Pancreas (tissue), 10 donors: Measurements from ENCODE around the gene KATNAL2. TPM values are rescaled to one million over a fixed set of nuclear protein-coding genes. Genes with fewer than 3 reads are reported as not detected.

Experiments used
- ATAC-seq, 4 donors: fragments of 200-7000 bp; cut with Tn5 transposase; one replicate each; pipeline versions ENCODE4 v1.8.0 to v1.9.1; 2020; ENCODE audit warnings: mild to moderate bottlenecking in 4 of 4, moderate library complexity in 4 of 4
- DNase-seq, 6 donors: peaks; one replicate each; pipeline ENCODE4 v3.0.0-alpha.2; 2020
- FAIRE-seq: peaks from 2 replicates; lab custom pipeline; 2012; peaks lifted over from hg19 to GRCh38; lab: Jason Lieb, UNC
- H3K27ac ChIP-seq, 4 donors: fragments of 200-600 bp; sonication (generic); 1 replicate in 3 of 4; 2 replicates in 1 of 4; pipeline versions ENCODE4 v1.5.0 to v1.8.0; 2020
- H3K27me3 ChIP-seq, 4 donors: fragments of 200-600 bp; one replicate each; pipeline ENCODE4 v1.8.0; 2021
- H3K36me3 ChIP-seq, 3 donors: fragments of 200-600 bp; sonication (generic) in 1 of 3; one replicate each; pipeline versions ENCODE4 v1.5.0 to v1.8.0; 2020 to 2021
- H3K4me1 ChIP-seq, 3 donors: fragments of 200-600 bp; one replicate each; pipeline ENCODE4 v1.8.0; 2021
- H3K4me3 ChIP-seq, 4 donors: fragments of 200-600 bp; sonication (generic) in 2 of 4; one replicate each; pipeline versions ENCODE4 v1.5.0 to v1.8.0; 2020 to 2021
- H3K9me3 ChIP-seq, 4 donors: fragments of 200-600 bp; one replicate each; pipeline ENCODE4 v1.8.0; 2021
- CTCF ChIP-seq, 4 donors: fragments of 200-600 bp; sonication (generic) in 3 of 4; IDR thresholded peaks; one replicate each; pipeline versions ENCODE4 v1.5.0 to v1.8.0; 2021; ENCODE audit warnings: antibody characterized with exemption in 4 of 4
- WGBS, 2 donors: extraction: QIAGEN DNeasy Blood & Tissue Kit; methylation state at CpG; one replicate each; pipeline ENCODE4 v1.1.7; 2013; 5-methylcytosine and 5-hydroxymethylcytosine counted together
- intact Hi-C, 3 donors: fragments of 100-400 bp; cut with DNase I; formaldehyde crosslinking; loops; one replicate each; pipeline versions ENCODE4 v1.11.1 to v1.14.2; 2022
- polyA plus RNA-seq, 2 donors: library from polyadenylated mRNA; stranded (reverse); fragments of 200-250 nt; gene quantifications; one replicate each; pipeline ENCODE4 v1.2.3, GENCODE V29; 2013
- total RNA-seq, 6 donors: library from RNA; stranded (reverse); fragmentation: NEBNext Ultra II Directional in 4 of 6; extraction: Animal tissue kit (Norgen Biotek cat#: 25700) in 4 of 6; gene quantifications; one replicate each; pipeline versions ENCODE4 v1.2.1 to v1.2.4, GENCODE V29; 2021 to 2023
- donor health status: healthy with polysubstance abuse.
- donor health status: DM: no; HTN: no; CAD: no; lungs with moderate emphysema.
- donor health status: DM: no; HTN: no; CAD: no.
- donor health status: control.
- donor health status: control.
- donor health status: Bipolar disorder and iron deficiency.
- donor health status: DM: yes; HTN: yes; CAD: no.
- donor health status: DM: no; HTN: no; CAD: no.
- donor health status: DM: no; HTN: no; CAD: no.
- donor health status: DM: yes; HTN: yes; CAD: no.

KATNAL2 gene
- total and polyA plus RNA-seq, 8 donors, result 0.97 to 3.8 (median 1.7) TPM

DNA sequence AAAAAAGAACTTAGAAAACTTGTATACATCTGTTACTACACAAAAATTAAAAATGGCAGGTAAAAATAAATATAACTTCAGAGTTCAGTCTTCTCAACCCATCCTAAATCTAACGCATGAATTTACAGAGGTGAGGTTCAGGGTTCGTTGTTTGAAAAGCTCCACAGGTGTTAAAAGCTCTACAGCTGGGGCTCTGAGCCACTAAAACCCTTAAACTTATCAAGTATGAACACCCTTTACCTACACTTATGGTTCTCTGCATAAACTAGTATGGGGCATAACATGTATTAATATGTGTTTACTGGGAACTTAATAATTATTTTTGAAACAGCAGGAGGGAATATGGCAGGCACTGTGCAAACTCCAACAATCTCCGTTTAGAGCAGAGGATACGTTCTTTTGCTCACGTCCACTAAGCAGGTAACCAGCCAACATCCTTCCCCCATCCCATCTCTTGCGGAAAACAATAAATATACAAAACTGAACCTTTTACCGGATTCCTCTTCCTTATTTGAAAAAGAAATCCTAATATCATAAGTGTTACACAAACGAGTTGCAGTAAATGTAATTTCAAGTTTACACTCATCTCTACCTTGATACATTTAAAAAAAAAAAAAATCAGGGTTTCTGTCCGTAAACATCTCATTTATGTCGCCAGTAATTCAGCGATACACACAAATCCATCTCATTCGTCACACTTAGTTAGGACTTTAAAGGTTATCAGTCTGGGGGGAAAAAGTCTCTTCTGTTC is 1.4 kb upstream of the KATNAL2 start:
- ATAC-seq (no peak), FAIRE-seq (no peak), DNase-seq (no peak)
- Histone ChIP-seq H3K4me3 (peak overlapping the region in 3 of 4 donors; percentile 70 to 78 (median 74)), H3K36me3 (no peaks in the 10 kb centered on the region), H3K4me1 (peaks cover 3 to 9% (median 8%) of the 10 kb centered on the region in 3 donors), H3K27ac (no peak overlapping the region), H3K9me3 (no peaks in the 10 kb centered on the region), H3K27me3 (no peaks in the 10 kb centered on the region)
- 8 to 12% methylated on average over 12 of the region's 12 CpGs for WGBS, 2 donors
- no peak for TF ChIP-seq CTCF (IDR thresholded peaks at IDR 0.05)
- intact Hi-C loops, result no loop called here

DNA sequence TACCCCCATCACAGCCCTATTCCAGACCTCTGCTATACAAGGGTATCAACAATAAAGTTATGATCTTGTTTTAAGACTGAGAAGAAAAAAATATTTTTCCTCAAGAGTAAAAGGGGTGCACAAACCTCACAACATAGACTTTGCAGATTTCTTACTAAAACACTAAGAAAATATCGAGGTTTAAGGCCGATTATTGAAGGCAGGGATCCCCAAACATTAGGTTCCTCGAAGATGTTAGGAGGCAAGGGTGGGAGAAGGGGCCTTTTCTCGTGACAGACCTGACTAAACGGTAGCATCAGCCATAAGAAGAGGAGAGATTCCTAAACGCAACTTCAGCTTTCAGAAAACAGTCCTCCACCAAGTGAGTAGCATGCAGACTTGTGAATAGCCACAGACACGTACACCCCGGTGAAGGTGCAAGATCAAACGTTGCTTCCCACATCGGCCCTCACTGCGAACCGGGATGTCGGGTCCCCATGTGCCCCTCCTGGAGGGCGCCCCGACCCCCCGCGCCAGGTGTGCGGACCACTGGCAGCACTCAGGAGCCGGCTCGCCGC is 773 bp upstream of the KATNAL2 start:
- peak overlapping the region in 3 of 4 donors; percentile 57 to 79 (median 75) for H3K27ac ChIP-seq
- DNase-seq, result no peak

GRCh38 chr18:46917803-46918600 is 600 bp downstream of the KATNAL2 start:
- intact Hi-C loops, result no loop called here
- FAIRE-seq, result no peak
- peak in 3 of 6 donors; percentile 5 to 31 (median 25) for DNase-seq
- peak overlapping the region; percentile 57 to 79 (median 77) for H3K27ac ChIP-seq
- no peak for TF ChIP-seq CTCF (IDR thresholded peaks at IDR 0.05)
- no peaks in the 10 kb centered on the region for H3K36me3 ChIP-seq
- H3K9me3 ChIP-seq, result no peaks in the 10 kb centered on the region
- H3K4me3 ChIP-seq, result peak overlapping the region; percentile 70 to 87 (median 76)
- H3K4me1 ChIP-seq, result peaks cover 3 to 9% (median 8%) of the 10 kb centered on the region in 3 donors
- H3K27me3 ChIP-seq, result no peaks in the 10 kb centered on the region
- ATAC-seq, result peak; percentile 10 to 33 (median 27)
- 37 to 43% methylated on average over 33 of the region's 33 CpGs for WGBS, 2 donors

More for the DNA sequence above, 773 bp upstream of the KATNAL2 start:
- Histone ChIP-seq H3K27me3 (no peaks in the 10 kb centered on the region), H3K9me3 (no peaks in the 10 kb centered on the region), H3K36me3 (no peaks in the 10 kb centered on the region), H3K4me1 (peaks cover 3 to 9% (median 8%) of the 10 kb centered on the region in 3 donors), H3K4me3 (peak overlapping the region; percentile 70 to 87 (median 76))
- TF ChIP-seq CTCF (IDR thresholded peaks at IDR 0.05), result no peak
- ATAC-seq, result peak; percentile 11 to 24 (median 22)
- intact Hi-C loops, result no loop called here
- no peak for FAIRE-seq
- 0 to 1% methylated on average over 20 to 21 of the region's 21 CpGs for WGBS, 2 donors

GRCh38 chr18:46920067-46920466 is 2.7 kb downstream of the KATNAL2 start:
- H3K27me3 ChIP-seq, result no peaks in the 10 kb centered on the region
- no peaks in the 10 kb centered on the region for H3K9me3 ChIP-seq
- ATAC-seq, result no peak
- no peak overlapping the region for H3K4me3 ChIP-seq
- no peak overlapping the region for H3K27ac ChIP-seq
- TF ChIP-seq CTCF (IDR thresholded peaks at IDR 0.05), result no peak
- no peak for DNase-seq
- intact Hi-C loops, result no loop called here
- no peaks in the 10 kb centered on the region for H3K36me3 ChIP-seq
- FAIRE-seq, result no peak
- 6 to 31% methylated on average over 2 of the region's 2 CpGs for WGBS, 2 donors
- H3K4me1 ChIP-seq, result peaks cover 3 to 9% (median 8%) of the 10 kb centered on the region in 3 donors
